H1 (cell line): Measurements from ENCODE around the gene ARMC7. TPM values are rescaled to one million over a fixed set of nuclear protein-coding genes. Genes with fewer than 3 reads are reported as not detected.

ENCODE experiments used
- ATF2 ChIP-seq: IDR thresholded peaks from 2 replicates; pipeline ENCODE4 v1.6.1; 2012; ENCODE audit warnings: low read length, inconsistent platforms
- ATF3 ChIP-seq: IDR thresholded peaks from 2 replicates; pipeline ENCODE4 v1.6.1; 2011; ENCODE audit warnings: low read depth, mild to moderate bottlenecking, low read length; ENCODE audit not compliant: insufficient read depth
- CBX8 ChIP-seq: fragments of 300-800, 300-1000 bp; sonication (generic); IDR thresholded peaks from 2 replicates; pipeline ENCODE4 v1.7.1; 2016; ENCODE audit warnings: low read depth, low read length, borderline replicate concordance
- CREB1 ChIP-seq: IDR thresholded peaks from 2 replicates; pipeline ENCODE4 v1.6.1; 2012; ENCODE audit warnings: inconsistent platforms
- E2F6 ChIP-seq: IDR thresholded peaks from 2 replicates; pipeline ENCODE4 v1.6.1; 2012; ENCODE audit warnings: inconsistent platforms
- EP300 ChIP-seq, 2 experiments: IDR thresholded peaks; 1 replicate in 1 of 2; 2 replicates in 1 of 2; pipeline ENCODE4 v1.6.1; 2011 to 2012; ENCODE audit warnings: low read depth in 2 of 2, low read length in 2 of 2, mild to moderate bottlenecking in 2 of 2, borderline replicate concordance in 1 of 2, inconsistent platforms in 1 of 2, moderate library complexity in 1 of 2
- FOSL1 ChIP-seq: IDR thresholded peaks from 2 replicates; pipeline ENCODE4 v1.6.1; 2011; ENCODE audit warnings: mild to moderate bottlenecking, low read depth, low read length, moderate library complexity; ENCODE audit not compliant: insufficient read depth
- GTF2F1 ChIP-seq: IDR thresholded peaks from 2 replicates; pipeline ENCODE4 v1.6.1; 2012; ENCODE audit warnings: low read depth, low read length, improper control_type of control experiment, borderline replicate concordance
- JUN ChIP-seq: IDR thresholded peaks from 2 replicates; pipeline ENCODE4 v1.6.1; 2011; ENCODE audit warnings: low read depth, mild to moderate bottlenecking, improper control_type of control experiment, low read length
- KDM5A ChIP-seq: fragments of 200-600 bp; IDR thresholded peaks from 2 replicates; pipeline ENCODE4 v1.7.1; 2012; ENCODE audit warnings: mild to moderate bottlenecking, low read length, inconsistent platforms, mixed read lengths
- MAFK ChIP-seq: IDR thresholded peaks from 2 replicates; pipeline ENCODE4 v1.6.1; 2012; ENCODE audit warnings: low read depth, mild to moderate bottlenecking, improper control_type of control experiment, low read length
- MAX ChIP-seq: IDR thresholded peaks from 2 replicates; pipeline ENCODE4 v1.6.1; 2012; ENCODE audit warnings: inconsistent platforms
- RAD21 ChIP-seq, 2 experiments: IDR thresholded peaks in 1 of 2; conservative IDR thresholded peaks in 1 of 2; 2 replicates each; pipeline ENCODE4 v1.6.1; 2011; ENCODE audit warnings: low read depth in 2 of 2, low read length in 2 of 2, improper control_type of control experiment in 1 of 2, inconsistent platforms in 1 of 2, mild to moderate bottlenecking in 1 of 2, moderate library complexity in 1 of 2
- SP1 ChIP-seq: IDR thresholded peaks from 2 replicates; pipeline ENCODE4 v1.6.1; 2011; ENCODE audit warnings: low read depth, low read length
- SP2 ChIP-seq: IDR thresholded peaks from 2 replicates; pipeline ENCODE4 v1.6.1; 2012; ENCODE audit warnings: mild to moderate bottlenecking, low read length, inconsistent platforms
- SP4 ChIP-seq: IDR thresholded peaks from 2 replicates; pipeline ENCODE4 v1.6.1; 2012; ENCODE audit warnings: low read length, inconsistent platforms
- USF2 ChIP-seq: IDR thresholded peaks from 2 replicates; pipeline ENCODE4 v1.6.1; 2011; ENCODE audit warnings: low read length, improper control_type of control experiment
- YY1 ChIP-seq: IDR thresholded peaks from 2 replicates; pipeline ENCODE4 v1.6.1; 2011; ENCODE audit warnings: low read depth, mild to moderate bottlenecking, low read length
- ZNF274 ChIP-seq: IDR thresholded peaks from 2 replicates; pipeline ENCODE4 v1.7.0; 2012; ENCODE audit warnings: low read length, borderline replicate concordance; ENCODE audit errors: extremely low read depth
- polyA plus RNA-seq, 7 experiments: library from polyadenylated mRNA; depleted of rRNA in 3 of 7; stranded (reverse) in 5 of 7; unstranded in 2 of 7; fragments of >200 nt in 5 of 7; fragments of 200-250 nt in 2 of 7; gene quantifications; 1 replicate in 5 of 7; 2 replicates in 1 of 7; 4 replicates in 1 of 7; pipeline versions ENCODE4 v1.2.1 to v1.2.3, GENCODE V29; 2011 to 2013; ENCODE audit warnings: missing spikeins in 2 of 7, mixed read lengths in 2 of 7
- total RNA-seq: library from RNA; stranded (reverse); fragmentation: NEBNext Ultra II Directional; extraction: Animal tissue kit (Norgen Biotek cat#: 25700); gene quantifications from 2 replicates; pipeline ENCODE4 v1.2.1, GENCODE V29; 2021

ARMC7 gene
- total and polyA plus RNA-seq, 2 of the 8 experiments (the other 6 are each of a cell fraction or from before 2014, with no cell fraction given): 9.8 to 13.6 TPM

- TF ChIP-seq ATF3 (no peak), FOSL1 (no peak), ATF2 (no peak), RAD21 (IDR thresholded peaks at IDR 0.05 in 1 of 2, conservative IDR thresholded peaks at IDR 0.05 in 1 of 2; ENCODE audit: low read depth in 2 of 2, low read length in 2 of 2) (0 out of 4 replicates have a peak, but pooled peaks of 1 of the 2 experiments have one; percentile 3), USF2 (no peak), EP300 (IDR thresholded peaks at IDR 0.05; ENCODE audit: borderline replicate concordance in 1 of 2, low read depth in 2 of 2, low read length in 2 of 2) (no peak), KDM5A (no peak), GTF2F1 (no peak), SP4 (no peak), E2F6 (no peak), YY1 (peak; percentile 13; the same call in 1 of the 2 replicates), JUN (no peak), ZNF274 (no peak), MAFK (no peak), CREB1 (no peak), MAX (no peak; the same call in 1 of the 2 replicates), SP1 (no peak), CBX8 (no peak), SP2 (no peak)
These were observed 22.0 kb upstream of the ARMC7 start, which contains the start of gene SLC16A5 (continued) for GRCh38 chr17:75087558-75088453.
